ENCODE measurements around the gene SOX4.

SOX4 gene

DNA sequence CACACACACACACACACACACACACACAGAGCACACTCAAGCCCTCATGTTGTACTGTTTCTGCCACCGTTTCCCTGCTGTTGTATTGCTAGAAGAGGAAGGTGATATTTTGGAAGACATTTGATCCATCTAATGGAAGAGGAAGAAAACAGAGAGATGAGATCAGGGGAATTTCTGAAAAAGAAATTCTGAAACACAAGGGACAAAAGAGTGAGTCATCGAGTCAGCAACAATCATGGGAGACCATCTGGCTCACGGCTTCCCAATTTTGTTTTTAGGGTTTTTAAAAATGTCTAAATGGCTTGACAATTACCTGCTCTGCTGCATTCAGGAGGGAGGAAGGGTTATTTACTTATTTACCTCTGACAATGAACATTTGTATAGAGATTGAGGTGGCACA, 22.0 kb downstream of the SOX4 start:
- DNase-seq, result no peak

GRCh38 chr6:21616005-21616404, 22.5 kb downstream of the SOX4 start:
- no peak for DNase-seq

DNA sequence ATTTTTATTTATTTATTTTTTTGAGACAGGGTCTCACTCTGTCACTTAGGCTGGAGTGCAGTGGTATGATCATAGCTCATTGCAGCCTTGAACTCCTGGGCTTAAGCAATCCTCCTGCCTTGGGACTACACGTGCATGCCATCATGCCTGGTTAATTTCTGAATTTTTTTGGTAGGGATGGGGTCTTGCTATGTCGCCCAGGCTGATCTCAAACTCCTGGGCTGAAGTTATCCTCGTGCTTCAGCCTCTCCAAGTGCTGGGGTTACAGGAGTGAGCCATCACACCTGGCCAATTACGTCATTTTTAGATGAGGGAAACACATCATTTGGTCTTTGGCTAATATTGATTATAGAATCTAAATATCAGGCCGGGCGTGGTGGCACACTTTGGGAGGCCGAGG, 32.1 kb downstream of the SOX4 start:
- DNase-seq, result no peak

DNA sequence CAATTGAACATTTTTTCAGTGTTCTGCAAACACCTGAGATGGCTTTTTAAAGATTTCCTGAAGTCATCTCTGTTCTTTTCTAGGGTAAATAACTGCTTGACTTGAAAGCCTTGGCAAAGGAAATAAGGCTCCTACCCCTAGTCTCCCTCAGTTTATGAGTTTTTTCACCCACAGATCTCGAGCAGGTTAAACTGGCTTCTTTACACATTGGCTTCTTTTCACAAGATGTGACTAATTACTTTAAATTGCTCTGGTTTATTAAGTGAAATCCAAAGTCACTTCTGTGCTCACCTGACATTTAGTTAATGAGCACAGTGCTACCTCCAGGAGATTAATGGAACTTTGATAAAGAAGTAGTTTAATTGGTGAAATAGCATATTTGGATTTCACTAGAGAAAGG, 33.2 kb downstream of the SOX4 start:
- DNase-seq, result no peak

- DNase-seq, result no peak
These were observed 34.6 kb downstream of the SOX4 start for GRCh38 chr6:21628160-21628559.

DNA sequence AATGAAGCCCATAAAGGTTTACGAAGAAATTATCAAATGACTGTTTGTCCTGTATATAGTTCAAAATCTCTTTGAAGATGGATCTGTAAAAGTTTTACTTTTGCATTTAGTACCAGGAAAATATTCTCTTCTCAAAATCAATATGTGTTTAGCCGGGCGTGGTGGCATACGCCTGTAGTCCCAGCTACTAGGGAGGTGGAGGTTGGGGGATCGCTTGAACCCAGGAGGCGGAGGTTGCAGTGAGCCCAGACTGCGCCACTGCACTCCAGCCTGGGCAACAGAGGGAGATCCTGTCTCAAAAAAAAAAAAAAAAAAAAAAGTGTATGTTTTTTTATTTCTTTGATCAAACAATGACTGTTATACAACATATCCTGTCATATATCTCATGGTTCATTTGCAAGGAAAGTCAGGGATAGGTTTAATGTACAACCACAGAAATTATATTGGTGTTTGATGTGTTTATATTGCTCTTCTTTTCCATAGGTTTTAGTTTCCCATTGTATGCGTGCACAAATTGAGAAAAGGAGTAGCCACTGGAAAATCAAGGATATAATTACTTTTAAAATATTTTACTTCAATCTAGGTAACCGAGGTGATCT, 40.1 kb downstream of the SOX4 start:
- DNase-seq, result no peak

DNA sequence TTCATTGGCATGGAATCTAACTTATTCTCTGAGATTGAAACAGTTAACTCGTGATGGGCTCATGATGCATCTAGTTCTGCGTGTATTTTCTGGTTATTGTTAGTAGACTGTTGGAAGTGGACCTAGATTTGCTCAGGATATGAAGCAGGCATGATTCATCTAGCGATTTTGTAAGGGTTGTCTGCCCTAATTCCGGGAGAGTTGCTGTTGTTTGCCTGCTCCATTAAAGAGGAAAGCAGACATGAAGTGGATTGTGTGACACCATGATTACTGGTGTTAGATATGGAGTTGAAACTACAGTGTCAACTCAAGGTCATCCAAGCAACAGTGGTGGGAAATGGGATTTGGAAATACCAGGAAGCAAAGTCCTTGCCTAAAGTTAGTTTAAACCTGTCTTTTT, 41.0 kb downstream of the SOX4 start:
- DNase-seq, result no peak

DNA sequence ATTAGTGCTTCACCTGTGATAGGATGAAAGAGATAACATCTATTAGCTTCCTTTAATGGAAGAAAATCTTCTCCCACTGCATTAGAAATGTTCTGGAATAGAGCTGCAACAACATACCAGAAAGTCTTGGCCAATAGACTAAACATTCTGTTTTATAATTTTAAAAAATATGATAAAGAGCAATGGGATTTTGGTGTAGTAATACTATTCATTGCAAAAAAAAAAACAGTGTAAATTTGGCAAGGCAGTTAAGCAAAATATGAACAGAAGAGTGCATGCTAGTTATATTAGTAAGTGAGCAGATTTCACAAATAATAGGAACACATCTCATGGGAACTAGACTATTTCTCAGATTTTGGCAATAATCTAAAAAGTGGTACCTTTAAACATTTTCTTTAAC, 43.3 kb downstream of the SOX4 start:
- no peak for DNase-seq

DNA sequence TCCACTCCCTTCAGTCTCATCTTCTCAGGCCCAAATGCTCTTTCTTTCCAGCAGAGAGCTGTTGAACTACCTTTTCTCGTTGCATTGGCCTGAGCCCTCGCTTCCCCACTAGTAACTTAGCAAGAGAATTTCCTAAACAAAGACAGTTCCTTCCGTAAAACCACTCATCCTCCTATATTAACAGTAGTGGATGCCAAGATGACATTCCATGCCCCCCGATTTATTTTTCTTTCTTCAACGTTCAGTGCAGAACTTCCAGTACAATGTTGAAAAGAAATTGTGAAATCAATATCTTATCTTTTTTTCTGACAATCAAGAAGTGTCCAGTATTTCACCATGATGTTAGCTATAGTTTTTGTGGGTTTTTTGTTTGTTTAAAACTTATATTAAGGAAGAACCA, 45.8 kb downstream of the SOX4 start:
- no peak for DNase-seq

All from NCI-H1417 treated with DMSO at 0.1 percent for 48 hours (cell line).